Fibroblast of gingiva (primary cell): ENCODE results near the gene CTSW.
A peak's percentile ranks its signal among the peaks of the same experiment; 100 is the strongest.

ENCODE experiments used
- DNase-seq: peaks from one replicate; pipeline ENCODE4 v3.0.0-alpha.2; 2011; ENCODE audit warnings: low read depth

Gene CTSW

DNA sequence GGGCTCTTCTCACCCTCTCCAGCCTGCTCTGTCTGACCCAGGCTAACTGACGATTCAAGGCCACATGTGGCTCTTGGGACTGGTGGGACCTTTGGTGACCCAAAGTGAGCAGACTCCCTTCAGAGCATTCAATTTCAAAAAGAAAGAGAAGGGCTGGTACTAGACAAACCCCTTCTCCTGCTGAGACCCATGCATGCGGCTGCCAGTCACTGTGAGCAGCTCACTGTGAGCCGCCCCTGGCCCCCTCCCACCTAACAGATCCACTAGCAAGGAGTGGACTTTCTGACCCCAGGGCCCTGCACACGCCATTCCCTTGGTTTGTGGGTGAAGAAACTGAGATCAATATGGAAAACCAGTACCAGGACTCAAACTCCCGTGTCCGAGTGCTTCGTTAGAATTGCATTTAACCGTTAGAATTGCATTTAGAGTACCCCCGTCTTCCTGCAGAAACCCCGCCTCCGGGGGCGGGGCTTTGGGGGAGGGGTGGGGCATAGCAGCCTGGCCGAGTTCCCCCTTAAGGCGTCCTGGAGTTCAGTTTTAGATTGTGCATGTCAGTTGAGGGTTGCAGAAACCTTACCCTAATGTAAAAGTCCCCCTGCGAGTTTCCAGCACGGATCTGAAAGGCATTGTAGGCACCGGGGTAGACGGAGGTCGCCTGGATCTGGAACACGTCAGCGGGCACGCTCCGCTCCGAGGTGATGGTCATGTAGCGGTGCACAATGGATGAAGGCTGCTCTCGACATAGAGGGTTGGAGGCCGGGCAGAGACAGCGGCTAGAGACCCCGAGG, 12.2 kb upstream of the CTSW start:
- DNase-seq = no peak

DNA sequence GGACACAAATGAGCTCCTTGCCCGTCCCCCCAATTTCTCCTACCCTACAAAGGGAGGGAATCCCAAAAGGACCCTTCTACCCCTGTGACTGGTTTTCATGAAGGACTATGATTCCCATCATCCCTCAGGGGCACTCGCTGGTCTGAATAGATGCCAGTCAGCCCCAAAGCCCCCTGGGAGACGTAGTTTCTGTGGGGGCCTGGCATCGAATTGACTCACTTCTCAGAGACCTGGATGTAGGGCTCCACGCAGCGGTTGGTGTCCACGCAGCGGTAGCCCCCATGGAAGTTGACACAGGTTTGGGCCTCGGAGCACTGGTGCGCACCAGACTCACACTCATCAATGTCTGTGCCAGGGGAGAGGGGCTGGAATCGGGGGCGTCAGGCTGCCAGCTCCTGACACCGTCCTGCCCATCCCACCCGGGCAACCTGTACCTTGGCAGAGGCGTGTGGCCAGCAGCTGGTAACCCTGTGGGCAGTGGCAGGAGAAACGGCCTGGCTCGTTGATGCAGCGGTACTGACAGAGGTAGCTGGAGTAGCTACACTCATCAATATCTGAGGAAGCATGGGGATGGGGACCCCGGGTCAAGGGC, 11.5 kb upstream of the CTSW start:
- no peak for DNase-seq

GRCh38 chr11:65868907-65869306, 10.7 kb upstream of the CTSW start:
- no peak for DNase-seq

- DNase-seq = no peak
Observed at GRCh38 chr11:65869643-65870306, 9.9 kb upstream of the CTSW start.

GRCh38 chr11:65870307-65870658, 9.4 kb upstream of the CTSW start:
- no peak for DNase-seq

DNA sequence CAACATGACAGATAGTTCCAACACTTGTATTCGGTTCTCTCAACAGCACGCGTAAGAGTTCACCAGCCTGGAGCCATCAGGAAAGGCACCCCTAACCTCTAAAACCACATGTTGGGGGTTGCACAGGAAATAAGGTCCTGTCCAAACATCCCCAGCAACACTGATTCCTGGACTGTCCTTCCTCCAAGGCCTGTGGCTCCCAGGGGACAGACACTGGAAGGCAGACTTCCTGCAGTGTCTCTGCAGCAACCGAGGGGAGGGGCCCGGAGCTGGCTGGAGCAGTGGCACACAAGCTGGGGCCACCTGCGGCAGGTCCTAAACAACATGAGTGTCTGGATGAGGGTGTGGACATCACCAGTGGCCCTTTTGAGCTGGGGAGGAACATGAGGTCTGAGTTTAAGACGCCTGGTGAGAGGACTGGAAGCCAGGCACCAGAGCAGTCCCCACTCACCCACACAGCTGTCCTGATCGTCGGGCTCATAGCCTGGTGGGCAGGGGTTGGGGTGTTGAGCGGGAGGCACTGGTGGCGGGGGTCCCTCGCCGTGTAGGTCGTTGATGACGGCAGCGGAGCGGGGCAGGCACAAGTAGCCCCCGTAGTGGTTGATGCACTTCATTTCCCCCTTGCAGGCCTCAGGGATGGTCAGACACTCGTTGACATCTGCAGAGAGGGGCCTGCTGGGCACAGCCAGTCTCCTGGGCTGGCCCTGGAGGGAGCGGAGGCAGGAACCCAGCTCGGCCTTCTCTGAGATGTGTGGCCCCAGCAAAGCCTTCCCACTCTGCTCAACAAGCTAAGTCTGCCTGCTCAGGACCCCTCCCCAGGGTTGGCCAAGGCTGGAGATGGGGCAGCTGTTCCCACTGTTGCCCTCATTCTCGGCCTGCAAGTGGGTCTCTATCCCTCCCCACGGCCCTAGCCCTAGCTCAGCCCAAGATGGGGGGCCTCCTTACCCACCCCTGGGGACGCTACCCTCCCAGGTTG, 8.6 kb upstream of the CTSW start:
- no peak for DNase-seq

- DNase-seq = no peak
Observed at GRCh38 chr11:65871811-65872548, 7.7 kb upstream of the CTSW start.

DNA sequence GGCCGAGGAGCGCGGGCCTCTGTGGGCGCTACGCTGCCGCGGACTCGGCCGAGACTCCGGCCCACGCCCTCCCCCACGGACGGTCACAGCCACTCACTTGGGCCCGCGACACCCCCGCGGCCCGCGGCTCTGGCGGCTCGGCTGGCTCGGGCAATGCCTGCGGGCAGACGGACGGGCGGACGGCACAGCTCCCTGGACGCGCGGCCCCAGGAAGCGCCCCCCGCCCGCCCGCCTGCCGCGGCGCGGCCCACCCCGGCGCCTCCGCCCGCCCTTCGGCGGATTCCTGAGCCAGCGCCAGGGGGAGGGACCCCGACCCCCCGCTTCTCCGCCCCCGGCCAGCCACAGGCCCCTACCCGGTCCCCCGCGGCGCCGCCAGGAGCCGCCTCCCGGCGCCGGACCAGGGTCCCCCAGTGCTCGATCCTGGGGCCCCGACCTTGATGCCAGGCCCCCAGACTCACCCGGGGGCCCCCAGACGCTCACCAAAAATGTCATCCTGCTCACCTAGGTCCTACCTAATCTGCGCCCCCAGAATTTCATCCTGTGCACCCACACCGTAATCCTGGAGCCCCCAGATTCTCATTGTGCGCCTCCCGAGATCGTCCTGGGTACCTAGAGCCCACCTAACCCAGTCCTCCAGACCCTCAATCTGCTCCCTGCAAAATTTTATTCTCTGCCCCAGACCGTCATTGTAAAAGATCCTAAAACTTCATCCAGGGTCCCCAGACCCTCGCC, 6.9 kb upstream of the CTSW start, which contains the start of gene EFEMP2:
Gene EFEMP2, minus strand, starts transcription at position 215 of the 732 bp plus-strand sequence. CDS start 446 bp downstream, outside the sequence.
- DNase-seq = peak; percentile 53

GRCh38 chr11:65873318-65874156, 6.1 kb upstream of the CTSW start:
- DNase-seq = peak; percentile 91

DNA sequence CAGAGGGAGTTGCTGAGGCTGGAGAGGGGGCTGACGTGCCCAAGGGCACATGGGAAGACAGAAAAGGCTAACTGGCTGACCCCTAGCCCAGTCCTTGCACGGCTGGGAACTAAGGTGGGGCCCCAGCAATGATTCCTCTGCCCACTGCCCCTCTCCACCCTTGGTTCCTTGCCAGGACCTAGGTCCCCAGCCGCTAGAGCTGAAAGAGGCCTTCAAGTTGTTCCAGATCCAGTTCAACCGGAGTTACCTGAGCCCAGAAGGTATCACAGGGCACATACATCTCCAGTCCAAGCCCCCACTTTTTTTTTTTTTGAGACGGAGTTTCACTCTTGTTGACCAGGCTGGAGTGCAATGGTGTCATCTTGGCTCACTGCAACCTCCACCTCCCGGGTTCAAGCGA, 390 bp downstream of the CTSW start:
- no peak for DNase-seq

GRCh38 chr11:65880844-65881421, 1.3 kb downstream of the CTSW start:
- DNase-seq = no peak

DNA sequence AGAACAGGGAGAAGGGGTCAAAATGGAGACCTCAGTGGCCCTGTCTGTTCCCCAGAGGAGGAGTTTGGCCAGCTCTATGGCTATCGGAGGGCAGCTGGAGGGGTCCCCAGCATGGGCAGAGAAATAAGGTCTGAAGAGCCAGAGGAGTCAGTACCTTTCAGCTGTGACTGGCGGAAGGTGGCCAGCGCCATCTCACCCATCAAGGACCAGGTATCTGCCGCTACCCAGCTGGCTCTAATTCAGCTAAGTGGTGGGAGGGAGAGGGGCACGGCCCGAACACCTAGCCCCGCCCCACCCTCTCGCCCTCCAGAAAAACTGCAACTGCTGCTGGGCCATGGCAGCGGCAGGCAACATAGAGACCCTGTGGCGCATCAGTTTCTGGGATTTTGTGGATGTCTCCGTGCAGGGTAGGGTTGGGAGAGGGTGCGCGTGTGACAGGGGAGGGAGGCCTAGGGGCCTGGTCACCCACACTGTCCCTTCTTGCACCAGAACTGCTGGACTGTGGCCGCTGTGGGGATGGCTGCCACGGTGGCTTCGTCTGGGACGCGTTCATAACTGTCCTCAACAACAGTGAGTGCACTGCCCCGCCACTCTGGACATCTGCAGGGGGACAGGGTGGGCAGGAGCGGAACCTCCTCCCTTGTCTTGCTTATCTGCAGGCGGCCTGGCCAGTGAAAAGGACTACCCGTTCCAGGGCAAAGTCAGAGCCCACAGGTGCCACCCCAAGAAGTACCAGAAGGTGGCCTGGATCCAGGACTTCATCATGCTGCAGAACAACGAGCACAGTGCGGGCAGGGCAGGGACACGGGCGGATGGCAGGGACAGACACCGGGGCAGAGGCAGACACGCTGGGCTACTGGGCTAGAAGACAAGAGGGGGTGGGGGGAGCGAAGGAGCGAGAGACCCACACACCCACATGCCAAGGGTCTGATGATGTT, 2.8 kb downstream of the CTSW start:
- DNase-seq = no peak

GRCh38 chr11:65883058-65883761, 3.6 kb downstream of the CTSW start:
- no peak for DNase-seq

GRCh38 chr11:65883786-65884715, 4.4 kb downstream of the CTSW start:
- DNase-seq = no peak

DNA sequence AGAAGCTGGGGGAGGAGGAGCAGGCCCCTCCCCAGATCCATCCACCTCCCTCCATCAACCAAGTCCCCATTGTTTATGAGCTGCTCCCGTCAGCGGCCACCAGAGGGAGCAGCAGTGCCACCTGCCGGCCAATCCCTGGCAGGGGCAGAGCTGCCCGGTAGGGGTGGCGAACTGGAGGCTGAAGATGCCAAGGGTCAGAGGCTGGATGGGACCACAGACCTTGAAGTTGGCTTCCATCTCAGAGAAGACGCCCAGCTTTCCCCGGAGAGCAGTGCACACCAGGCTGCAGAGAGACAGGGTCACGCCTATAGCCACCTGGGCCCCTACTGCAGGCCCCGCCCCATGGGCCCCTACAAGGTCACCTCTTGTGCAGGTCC, 5.1 kb downstream of the CTSW start:
- DNase-seq = peak; percentile 65

DNA sequence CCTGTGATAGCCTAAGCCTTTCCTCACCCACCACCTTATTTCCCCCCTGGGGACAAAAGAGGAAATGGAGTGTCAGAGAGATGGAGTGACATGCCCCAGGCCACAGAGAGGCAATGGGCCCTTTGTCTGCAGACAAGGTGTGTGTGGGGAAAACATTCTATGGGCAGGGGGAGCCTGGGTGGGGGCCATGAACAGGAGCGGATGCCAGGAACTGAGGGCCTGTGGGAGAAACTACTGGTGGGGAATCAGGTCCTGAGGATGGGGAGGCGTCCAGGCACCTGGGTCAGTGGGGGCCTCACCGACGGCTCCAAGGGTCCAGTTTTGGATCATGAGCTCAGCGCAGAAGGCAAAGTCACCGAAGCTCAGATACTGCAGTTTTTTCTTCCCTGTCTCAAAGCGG, 5.6 kb downstream of the CTSW start:
- DNase-seq = no peak
